Testis (tissue), 3 donors: ENCODE measurements around the gene TBC1D30. TPM values are rescaled to one million over a fixed set of nuclear protein-coding genes. Genes with fewer than 3 reads are reported as not detected.
"Not testable (repeated sequence)": the region's sequence is repeated elsewhere in the genome, so short reads cannot be mapped to it uniquely, and the experiment has no call there.

ENCODE experiments used
- DNase-seq: peaks from one replicate; pipeline ENCODE4 v3.0.0-alpha.2; 2019
- H3K27ac ChIP-seq, 2 donors: fragments of 200-600 bp; sonication (generic); one replicate each; pipeline ENCODE4 v1.5.1; 2019
- H3K27me3 ChIP-seq: fragments of 200-600 bp; sonication (generic); one replicate; pipeline ENCODE4 v1.5.1; 2019
- H3K36me3 ChIP-seq: fragments of 200-600 bp; sonication (generic); one replicate; pipeline ENCODE4 v1.5.1; 2017; ENCODE audit warnings: low read depth; ENCODE audit errors: missing control alignments
- H3K4me1 ChIP-seq: fragments of 200-600 bp; sonication (generic); one replicate; pipeline ENCODE4 v1.5.1; 2019
- H3K4me3 ChIP-seq, 2 donors: fragments of 200-600 bp; sonication (generic); one replicate each; pipeline ENCODE4 v1.5.1; 2017 to 2019
- H3K9me3 ChIP-seq: fragments of 200-600 bp; sonication (generic); one replicate; pipeline ENCODE4 v1.5.1; 2017
- CTCF ChIP-seq, 3 experiments: fragments of 450-650 bp in 2 of 3; fragments of 200-600 bp in 1 of 3; sonication (generic) in 1 of 3; IDR thresholded peaks; one replicate each; pipeline ENCODE4 v1.5.1; 2016 to 2019; ENCODE audit warnings: antibody characterized with exemption in 3 of 3, mild to moderate bottlenecking in 2 of 3, moderate library complexity in 1 of 3
- POLR2A ChIP-seq: fragments of 450-650 bp; IDR thresholded peaks from one replicate; pipeline ENCODE4 v1.6.1; 2017; ENCODE audit warnings: antibody characterized with exemption, mild to moderate bottlenecking, moderate library complexity
- WGBS, 2 donors: methylation state at CpG; one replicate each; pipeline ENCODE4 v1.1.5; 2018; 5-methylcytosine and 5-hydroxymethylcytosine counted together
- intact Hi-C: fragments of 100-400 bp; cut with DNase I; formaldehyde crosslinking; loops from one replicate; pipeline ENCODE4 v1.15.1; 2023; ENCODE audit warnings: low total_unique reads
- polyA plus RNA-seq: library from polyadenylated mRNA; stranded (reverse); fragments of 350-450 nt; fragmentation: Illumina TruSeq; extraction: RNeasy Lipid Tissue Mini Kit (QIAGEN cat#74804); gene quantifications from one replicate; pipeline ENCODE4 v1.2.3, GENCODE V29; 2014; ENCODE audit warnings: low read depth, low replicate concordance; ENCODE audit not compliant: insufficient read depth
- total RNA-seq, 2 donors: library from RNA; depleted of rRNA; stranded (reverse); fragments of >200 nt; gene quantifications; one replicate each; pipeline ENCODE4 v1.2.3, GENCODE V29; 2016

Gene TBC1D30
- total and polyA plus RNA-seq, 3 donors from 2014 or later, result 7.0 to 8.7 (median 8.3) TPM

GRCh38 chr12:64835901-64836300, 11.5 kb downstream of the TBC1D30 start:
- H3K9me3 ChIP-seq, result no peaks in the 10 kb centered on the region
- WGBS, 2 donors, result 93 to 96% methylated on average over 4 of the region's 4 CpGs
- H3K27me3 ChIP-seq, result no peaks in the 10 kb centered on the region
- DNase-seq, result no peak
- H3K4me3 ChIP-seq, result no peak overlapping the region
- intact Hi-C loops, result no loop called here
- H3K4me1 ChIP-seq, result no peaks in the 10 kb centered on the region
- no peak overlapping the region for H3K27ac ChIP-seq
- H3K36me3 ChIP-seq, result no peaks in the 10 kb centered on the region
- TF ChIP-seq CTCF (IDR thresholded peaks at IDR 0.05) (no peak), POLR2A (no peak)

GRCh38 chr12:64836856-64837255, 12.4 kb downstream of the TBC1D30 start:
- 93 to 99% methylated on average over 3 of the region's 3 CpGs for WGBS, 2 donors
- no peak for TF ChIP-seq CTCF (IDR thresholded peaks at IDR 0.05)
- no peak for TF ChIP-seq POLR2A
- H3K9me3 ChIP-seq, result no peaks in the 10 kb centered on the region

GRCh38 chr12:64837427-64837826, 13.0 kb downstream of the TBC1D30 start:
- TF ChIP-seq CTCF (IDR thresholded peaks at IDR 0.05) (no peak), POLR2A (no peak)
- Histone ChIP-seq H3K4me3 (no peak overlapping the region), H3K9me3 (no peaks in the 10 kb centered on the region), H3K4me1 (no peaks in the 10 kb centered on the region), H3K27ac (no peak overlapping the region), H3K27me3 (no peaks in the 10 kb centered on the region), H3K36me3 (no peaks in the 10 kb centered on the region)
- DNase-seq, result no peak
- intact Hi-C loops, result no loop called here
- 88 to 89% methylated on average over 8 of the region's 8 CpGs for WGBS, 2 donors

More at GRCh38 chr12:64836856-64837255, 12.4 kb downstream of the TBC1D30 start:
- Histone ChIP-seq H3K27me3 (no peaks in the 10 kb centered on the region), H3K4me3 (no peak overlapping the region), H3K27ac (no peak overlapping the region), H3K36me3 (no peaks in the 10 kb centered on the region), H3K4me1 (no peaks in the 10 kb centered on the region)
- intact Hi-C loops, result no loop called here
- no peak for DNase-seq

- intact Hi-C loops, result no loop called here
- Histone ChIP-seq H3K27me3 (no peaks in the 10 kb centered on the region), H3K9me3 (no peaks in the 10 kb centered on the region), H3K4me3 (no peak overlapping the region), H3K36me3 (no peaks in the 10 kb centered on the region), H3K4me1 (no peaks in the 10 kb centered on the region), H3K27ac (no peak overlapping the region)
- TF ChIP-seq CTCF (IDR thresholded peaks at IDR 0.05) (no peak), POLR2A (no peak)
- no peak for DNase-seq
These were observed 15.7 kb downstream of the TBC1D30 start for GRCh38 chr12:64840119-64840518.

GRCh38 chr12:64840949-64841717, 16.7 kb downstream of the TBC1D30 start:
- no peak for DNase-seq
- no peaks in the 10 kb centered on the region for H3K4me1 ChIP-seq
- H3K27me3 ChIP-seq, result no peaks in the 10 kb centered on the region
- H3K4me3 ChIP-seq, result no peak overlapping the region
- TF ChIP-seq CTCF (IDR thresholded peaks at IDR 0.05), result no peak
- TF ChIP-seq POLR2A, result no peak
- WGBS, 2 donors, result 89 to 90% methylated on average over 5 of the region's 5 CpGs
- H3K36me3 ChIP-seq, result no peaks in the 10 kb centered on the region
- no peaks in the 10 kb centered on the region for H3K9me3 ChIP-seq
- intact Hi-C loops, result no loop called here
- no peak overlapping the region for H3K27ac ChIP-seq

GRCh38 chr12:64848409-64848808, 24.0 kb downstream of the TBC1D30 start:
- H3K9me3 ChIP-seq, H3K4me1 ChIP-seq, H3K27ac ChIP-seq, intact Hi-C loops, DNase-seq, H3K4me3 ChIP-seq, H3K36me3 ChIP-seq, H3K27me3 ChIP-seq: not testable (repeated sequence)
- WGBS, 2 donors, result 91 to 95% methylated on average over 4 of the region's 4 CpGs
